ENCODE measurements around the gene IQCH. TPM values are rescaled to one million over a fixed set of nuclear protein-coding genes. Genes with fewer than 3 reads are reported as not detected.

Gene IQCH
- total and polyA plus RNA-seq, 12 donors, result 0.29 to 2.6 (median 1.2) TPM

- ATAC-seq, result peak in 3 of 8 donors; percentile 52 to 66 (median 65)
- no peak overlapping the region for H3K27ac ChIP-seq
- no peak for TF ChIP-seq CTCF (IDR thresholded peaks at IDR 0.05)
- H3K27me3 ChIP-seq, result no peaks in the 10 kb centered on the region
- no peak overlapping the region for H3K4me3 ChIP-seq
- intact Hi-C loops (cut with DNase I), result no loop called here
- 45 to 46% methylated on average over 11 of the region's 11 CpGs for WGBS, 2 donors
- DNase-seq, result no peak
- H3K36me3 ChIP-seq, result no peaks in the 10 kb centered on the region
- peaks cover 0 to 5% (median 0%) of the 10 kb centered on the region in 9 donors for H3K4me1 ChIP-seq
- no peaks in the 10 kb centered on the region for H3K9me3 ChIP-seq
Measured at GRCh38 chr15:67413770-67414390, 159.3 kb downstream of the IQCH start.

GRCh38 chr15:67415181-67415580 lies 160.6 kb downstream of the IQCH start:
- no peak for DNase-seq
- Histone ChIP-seq H3K4me1 (peaks cover 0 to 5% (median 0%) of the 10 kb centered on the region in 9 donors), H3K27me3 (no peaks in the 10 kb centered on the region), H3K4me3 (no peak overlapping the region), H3K9me3 (no peaks in the 10 kb centered on the region), H3K36me3 (peaks cover 0 to 9% (median 0%) of the 10 kb centered on the region in 9 donors), H3K27ac (no peak overlapping the region)
- intact Hi-C loops (cut with DNase I), result no loop called here
- ATAC-seq, result no peak
- TF ChIP-seq CTCF (IDR thresholded peaks at IDR 0.05), result no peak
- WGBS, 2 donors, result 86 to 88% methylated on average over 7 of the region's 7 CpGs

- Histone ChIP-seq H3K4me1 (peaks cover 0 to 5% (median 0%) of the 10 kb centered on the region in 9 donors), H3K27me3 (no peaks in the 10 kb centered on the region), H3K4me3 (no peak overlapping the region), H3K9me3 (no peaks in the 10 kb centered on the region), H3K27ac (no peak overlapping the region), H3K36me3 (peaks cover 0 to 17% (median 0%) of the 10 kb centered on the region in 9 donors)
- 83 to 87% methylated on average over 6 of the region's 6 CpGs for WGBS, 2 donors
- intact Hi-C loops (cut with DNase I), result no loop called here
- ATAC-seq (no peak), DNase-seq (no peak)
- TF ChIP-seq CTCF (IDR thresholded peaks at IDR 0.05), result no peak
Measured at GRCh38 chr15:67416891-67417290, 162.3 kb downstream of the IQCH start.

GRCh38 chr15:67419705-67420104 lies 165.1 kb downstream of the IQCH start:
- no peak overlapping the region for H3K27ac ChIP-seq
- intact Hi-C loops (cut with DNase I), result no loop called here
- H3K4me3 ChIP-seq, result no peak overlapping the region
- H3K27me3 ChIP-seq, result no peaks in the 10 kb centered on the region
- no peak for ATAC-seq
- H3K4me1 ChIP-seq, result no peaks in the 10 kb centered on the region
- WGBS, 2 donors, result 84 to 93% methylated on average over 3 of the region's 3 CpGs
- no peak for TF ChIP-seq CTCF (IDR thresholded peaks at IDR 0.05)
- H3K36me3 ChIP-seq, result peaks cover 0 to 17% (median 0%) of the 10 kb centered on the region in 9 donors
- H3K9me3 ChIP-seq, result no peaks in the 10 kb centered on the region
- no peak for DNase-seq
